MM.1S (cell line): ENCODE measurements around the gene TMTC2.

Experiments
- DNase-seq: peaks from one replicate; pipeline ENCODE4 v3.0.0-alpha.2; 2015
- H2AFZ ChIP-seq: fragments of 300-600 bp; sonication (generic); 2 replicates; pipeline ENCODE4 v1.6.0; 2016; ENCODE audit warnings: antibody characterized with exemption, low read length
- H3F3A ChIP-seq: fragments of 300-600 bp; sonication (generic); 2 replicates; pipeline ENCODE4 v1.6.1; 2016; ENCODE audit warnings: mild to moderate bottlenecking, antibody characterized with exemption, low read length, moderate library complexity, mixed read lengths; ENCODE audit not compliant: insufficient read depth
- H3K27ac ChIP-seq: fragments of 300-600 bp; sonication (generic); 2 replicates; pipeline ENCODE4 v1.5.1; 2016; ENCODE audit warnings: mild to moderate bottlenecking, low read length
- H3K27me3 ChIP-seq: fragments of 300-600 bp; sonication (generic); replicated peaks from 2 replicates; pipeline ENCODE4 v1.6.0; 2016; ENCODE audit warnings: low read length; ENCODE audit not compliant: insufficient read depth
- H3K36me3 ChIP-seq: fragments of 300-600 bp; sonication (generic); replicated peaks from 2 replicates; pipeline ENCODE4 v1.6.1; 2016; ENCODE audit warnings: mild to moderate bottlenecking, low read length, mixed read lengths; ENCODE audit not compliant: insufficient read depth
- H3K4me1 ChIP-seq: fragments of 300-600 bp; sonication (generic); 2 replicates; pipeline ENCODE4 v1.6.1; 2016; ENCODE audit warnings: low read length, mixed read lengths
- H3K4me2 ChIP-seq: fragments of 300-600 bp; sonication (generic); 2 replicates; pipeline ENCODE4 v1.6.0; 2016; ENCODE audit warnings: low read depth, low read length
- H3K4me3 ChIP-seq: fragments of 300-600 bp; sonication (generic); 2 replicates; pipeline ENCODE4 v1.5.1; 2016; ENCODE audit warnings: low read length, mixed read lengths
- H3K79me2 ChIP-seq: fragments of 300-600 bp; sonication (generic); 2 replicates; pipeline ENCODE4 v1.6.1; 2016; ENCODE audit warnings: mixed run types, low read length, mixed read lengths
- H3K9ac ChIP-seq: fragments of 300-600 bp; sonication (generic); 2 replicates; pipeline ENCODE4 v1.6.1; 2016; ENCODE audit warnings: low read length, mixed read lengths
- H3K9me2 ChIP-seq: fragments of 300-600 bp; sonication (generic); replicated peaks from 2 replicates; pipeline ENCODE4 v1.6.1; 2016; ENCODE audit warnings: mild to moderate bottlenecking, low read length, mixed read lengths; ENCODE audit not compliant: insufficient read depth
- H3K9me3 ChIP-seq: fragments of 300-600 bp; sonication (generic); replicated peaks from 2 replicates; pipeline ENCODE4 v1.6.1; 2016; ENCODE audit warnings: mild to moderate bottlenecking, low read length, mixed read lengths; ENCODE audit not compliant: insufficient read depth
- H4K20me1 ChIP-seq: fragments of 300-600 bp; sonication (generic); 2 replicates; pipeline ENCODE4 v1.6.1; 2016; ENCODE audit warnings: mild to moderate bottlenecking, low read length, moderate library complexity, mixed read lengths; ENCODE audit not compliant: insufficient read depth
- EZH2 ChIP-seq: fragments of 300-600 bp; sonication (generic); optimal IDR thresholded peaks from 2 replicates; pipeline ENCODE3; 2017; ENCODE audit warnings: low read depth, mild to moderate bottlenecking, antibody characterized with exemption, low read length, mixed read lengths
- EZH2phosphoT487 ChIP-seq: fragments of 300-600 bp; sonication (generic); IDR thresholded peaks from 2 replicates; pipeline ENCODE4 v1.6.1; 2018; ENCODE audit warnings: antibody characterized with exemption, low read length
- TF ChIP-seq, protein P1 (sequence below): fragments of 300-600 bp; sonication (generic); IDR thresholded peaks from 2 replicates; pipeline ENCODE4 v1.5.1; 2016; ENCODE audit warnings: antibody characterized with exemption, low read length, mixed read lengths

The TMTC2 gene

GRCh38 chr12:83044736-83045135 lies 358.0 kb downstream of the TMTC2 start:
- Histone ChIP-seq H3K4me2 (no peak overlapping the region), H3K27ac (no peak overlapping the region), H3K27me3 (no peaks in the 10 kb centered on the region), H3F3A (no peaks in the 10 kb centered on the region), H4K20me1 (no peaks in the 10 kb centered on the region), H3K36me3 (no peaks in the 10 kb centered on the region), H3K4me1 (no peaks in the 10 kb centered on the region), H3K9me2 (no peaks in the 10 kb centered on the region), H2AFZ (no peak overlapping the region), H3K79me2 (no peaks in the 10 kb centered on the region), H3K9me3 (no peaks in the 10 kb centered on the region), H3K9ac (no peak overlapping the region), H3K4me3 (no peak overlapping the region)
- DNase-seq, result no peak
- TF ChIP-seq EZH2 (no peak), EZH2phosphoT487 (no peak)
- TF ChIP-seq, protein P1, sequence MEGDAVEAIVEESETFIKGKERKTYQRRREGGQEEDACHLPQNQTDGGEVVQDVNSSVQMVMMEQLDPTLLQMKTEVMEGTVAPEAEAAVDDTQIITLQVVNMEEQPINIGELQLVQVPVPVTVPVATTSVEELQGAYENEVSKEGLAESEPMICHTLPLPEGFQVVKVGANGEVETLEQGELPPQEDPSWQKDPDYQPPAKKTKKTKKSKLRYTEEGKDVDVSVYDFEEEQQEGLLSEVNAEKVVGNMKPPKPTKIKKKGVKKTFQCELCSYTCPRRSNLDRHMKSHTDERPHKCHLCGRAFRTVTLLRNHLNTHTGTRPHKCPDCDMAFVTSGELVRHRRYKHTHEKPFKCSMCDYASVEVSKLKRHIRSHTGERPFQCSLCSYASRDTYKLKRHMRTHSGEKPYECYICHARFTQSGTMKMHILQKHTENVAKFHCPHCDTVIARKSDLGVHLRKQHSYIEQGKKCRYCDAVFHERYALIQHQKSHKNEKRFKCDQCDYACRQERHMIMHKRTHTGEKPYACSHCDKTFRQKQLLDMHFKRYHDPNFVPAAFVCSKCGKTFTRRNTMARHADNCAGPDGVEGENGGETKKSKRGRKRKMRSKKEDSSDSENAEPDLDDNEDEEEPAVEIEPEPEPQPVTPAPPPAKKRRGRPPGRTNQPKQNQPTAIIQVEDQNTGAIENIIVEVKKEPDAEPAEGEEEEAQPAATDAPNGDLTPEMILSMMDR, result no peak

DNA sequence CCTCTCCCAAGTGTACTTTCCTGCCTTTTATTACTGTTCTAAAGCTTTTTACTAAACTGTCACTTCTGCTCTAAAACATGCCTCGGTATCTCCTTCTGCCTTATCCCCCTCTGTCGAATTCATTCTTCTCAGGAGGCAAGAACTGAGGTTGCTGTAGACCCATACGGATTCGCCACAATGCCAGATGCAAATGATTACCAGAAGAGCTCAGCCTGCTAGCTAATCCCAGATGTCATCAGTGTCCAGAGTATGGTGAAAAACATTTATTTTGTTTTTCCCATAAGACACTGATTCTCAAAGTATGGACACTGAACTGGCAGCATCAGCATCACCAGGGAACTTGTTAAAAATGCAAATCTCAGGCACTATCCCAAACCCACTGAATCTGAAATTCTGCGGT lies 359.3 kb downstream of the TMTC2 start:
- no peaks in the 10 kb centered on the region for H3K79me2 ChIP-seq
- H3F3A ChIP-seq, result no peaks in the 10 kb centered on the region
- H3K4me3 ChIP-seq, result no peak overlapping the region
- H3K36me3 ChIP-seq, result no peaks in the 10 kb centered on the region
- no peak overlapping the region for H2AFZ ChIP-seq
- DNase-seq, result no peak
- no peaks in the 10 kb centered on the region for H3K27me3 ChIP-seq
- H3K9me3 ChIP-seq, result no peaks in the 10 kb centered on the region
- no peak overlapping the region for H3K27ac ChIP-seq
- no peaks in the 10 kb centered on the region for H3K4me1 ChIP-seq
- no peaks in the 10 kb centered on the region for H3K9me2 ChIP-seq
- H4K20me1 ChIP-seq, result no peaks in the 10 kb centered on the region
- no peak overlapping the region for H3K4me2 ChIP-seq
- no peak for TF ChIP-seq EZH2
- TF ChIP-seq, protein P1, result no peak
- TF ChIP-seq EZH2phosphoT487, result no peak
- H3K9ac ChIP-seq, result no peak overlapping the region

GRCh38 chr12:83049306-83049705 lies 362.6 kb downstream of the TMTC2 start:
- H3K36me3 ChIP-seq, result no peaks in the 10 kb centered on the region
- H3K9ac ChIP-seq, result no peak overlapping the region
- no peaks in the 10 kb centered on the region for H3K4me1 ChIP-seq
- H3K9me3 ChIP-seq, result no peaks in the 10 kb centered on the region
- no peak overlapping the region for H2AFZ ChIP-seq
- H3K4me3 ChIP-seq, result no peak overlapping the region
- H3F3A ChIP-seq, result no peaks in the 10 kb centered on the region
- no peak for TF ChIP-seq EZH2
- TF ChIP-seq, protein P1, result no peak
- TF ChIP-seq EZH2phosphoT487, result no peak
- H3K4me2 ChIP-seq, result no peak overlapping the region
- H3K27ac ChIP-seq, result no peak overlapping the region
- H3K27me3 ChIP-seq, result no peaks in the 10 kb centered on the region
- H4K20me1 ChIP-seq, result no peaks in the 10 kb centered on the region; the same call in 1 of the 2 replicates
- H3K79me2 ChIP-seq, result no peaks in the 10 kb centered on the region
- H3K9me2 ChIP-seq, result no peaks in the 10 kb centered on the region
- DNase-seq, result no peak
